ENCODE measurements around the gene AQP4. TPM values are rescaled to one million over a fixed set of nuclear protein-coding genes. Genes with fewer than 3 reads are reported as not detected.

The AQP4 gene
- total RNA-seq, 1 experiment from 2014 or later: not detected

GRCh38 chr18:26874283-26874682, 8.8 kb upstream of the AQP4 start:
- Histone ChIP-seq H3K27ac (ENCODE audit: low read length) (no peak overlapping the region), H3K4me1 (ENCODE audit: control insufficient read depth, insufficient read depth, low read length) (no peaks in the 10 kb centered on the region), H3K36me3 (ENCODE audit: control insufficient read depth, insufficient read depth, low read length) (no peaks in the 10 kb centered on the region), H3K4me3 (ENCODE audit: low read depth in 2 of 2, low read length in 2 of 2) (no peak overlapping the region), H3K27me3 (ENCODE audit: control insufficient read depth, insufficient read depth, low read length) (no peaks in the 10 kb centered on the region), H3K9me3 (ENCODE audit: control insufficient read depth, insufficient read depth, low read depth, low read length) (no peaks in the 10 kb centered on the region)
- in situ Hi-C loops (cut with HindIII; ENCODE audit: low pct_unique_long_range_greater_than_20kb, low sequenced_read_pairs): no loop called here
- BruUV-seq (replicated peaks): no TSS peak
- ATAC-seq: no peak
- TF ChIP-seq REST (IDR thresholded peaks at IDR 0.05; ENCODE audit: insufficient read depth in 1 of 2, low read depth in 2 of 2, low read length in 1 of 2): no peak
- ChIA-PET CTCF (no interaction called here), POLR2A (no interaction called here)
- intact Hi-C loops (cut with micrococcal nuclease; ENCODE audit: unreplicated experiment): no loop called here
- DNase-seq (ENCODE audit: low read depth, low spot score): no peak

- BruUV-seq (replicated peaks): no TSS peak
- TF ChIP-seq REST (IDR thresholded peaks at IDR 0.05; ENCODE audit: insufficient read depth in 1 of 2, low read depth in 2 of 2, low read length in 1 of 2) (no peak), POLR2AphosphoS5 (IDR thresholded peaks at IDR 0.05; ENCODE audit: low read depth, low read length) (no peak), TCF7L2 (IDR thresholded peaks at IDR 0.05; ENCODE audit: low read depth, low read length) (no peak), CTCF (IDR thresholded peaks at IDR 0.05) (no peak), SIN3A (IDR thresholded peaks at IDR 0.05; ENCODE audit: borderline replicate concordance, insufficient read depth, low read depth, low read length) (no peak)
- intact Hi-C loops (cut with micrococcal nuclease; ENCODE audit: unreplicated experiment) (no loop called here), in situ Hi-C loops (cut with HindIII; ENCODE audit: low pct_unique_long_range_greater_than_20kb, low sequenced_read_pairs) (no loop called here)
- no peak for ATAC-seq
- Histone ChIP-seq H3K36me3 (ENCODE audit: control insufficient read depth, insufficient read depth, low read length) (no peaks in the 10 kb centered on the region), H3K4me3 (ENCODE audit: low read depth in 2 of 2, low read length in 2 of 2) (no peak overlapping the region), H3K27me3 (ENCODE audit: control insufficient read depth, insufficient read depth, low read length) (peaks cover 18% of the 10 kb centered on the region), H3K4me1 (ENCODE audit: control insufficient read depth, insufficient read depth, low read length) (no peaks in the 10 kb centered on the region), H3K27ac (ENCODE audit: low read length) (no peak overlapping the region), H3K9me3 (ENCODE audit: control insufficient read depth, insufficient read depth, low read depth, low read length) (no peaks in the 10 kb centered on the region)
- ChIA-PET POLR2A (no interaction called here), CTCF (no interaction called here)
- no peak for DNase-seq (ENCODE audit: low read depth, low spot score)
Observed at GRCh38 chr18:26869640-26870039, 4.1 kb upstream of the AQP4 start.

Measured in Panc1 (cell line).